HTERT RPE-1 (cell line): ENCODE results near the gene ALK.

Experiments
- in situ Hi-C: fragments of 300-500 bp; cut with MboI; formaldehyde crosslinking; loops from 4 replicates; pipeline ENCODE4 v1.14.3; 2020; ENCODE audit warnings: low sequenced_read_pairs

Gene ALK

GRCh38 chr2:29240601-29241000 lies 680.8 kb downstream of the ALK start:
- in situ Hi-C loops = no loop called here

GRCh38 chr2:29239209-29239960 lies 682.0 kb downstream of the ALK start:
- in situ Hi-C loops = no loop called here

GRCh38 chr2:29238497-29238896 lies 682.9 kb downstream of the ALK start:
- in situ Hi-C loops = no loop called here

- in situ Hi-C loops = no loop called here
Measured at GRCh38 chr2:29236074-29236473, 685.3 kb downstream of the ALK start.

- in situ Hi-C loops = no loop called here
Measured at GRCh38 chr2:29235411-29235810, 686.0 kb downstream of the ALK start.

- in situ Hi-C loops = no loop called here
Measured at GRCh38 chr2:29233428-29233827, 688.0 kb downstream of the ALK start.

GRCh38 chr2:29232041-29232440 lies 689.3 kb downstream of the ALK start:
- in situ Hi-C loops = no loop called here

- in situ Hi-C loops = no loop called here
Measured at GRCh38 chr2:29229640-29230039, 691.7 kb downstream of the ALK start.

GRCh38 chr2:29228947-29229346 lies 692.4 kb downstream of the ALK start:
- in situ Hi-C loops = no loop called here

GRCh38 chr2:29227935-29228675 lies 693.3 kb downstream of the ALK start:
- in situ Hi-C loops = no loop called here

GRCh38 chr2:29226808-29227207 lies 694.6 kb downstream of the ALK start:
- in situ Hi-C loops = no loop called here

GRCh38 chr2:29226375-29226774 lies 695.0 kb downstream of the ALK start:
- in situ Hi-C loops = no loop called here

GRCh38 chr2:29225814-29226213 lies 695.6 kb downstream of the ALK start:
- in situ Hi-C loops = no loop called here

- in situ Hi-C loops = no loop called here
Measured at GRCh38 chr2:29224693-29225551, 696.5 kb downstream of the ALK start.

GRCh38 chr2:29223851-29224692 lies 697.3 kb downstream of the ALK start:
- in situ Hi-C loops = no loop called here

GRCh38 chr2:29223257-29223656 lies 698.1 kb downstream of the ALK start:
- in situ Hi-C loops = no loop called here

GRCh38 chr2:29222381-29223179 lies 698.8 kb downstream of the ALK start:
- in situ Hi-C loops = no loop called here

GRCh38 chr2:29220506-29221270 lies 700.7 kb downstream of the ALK start:
- in situ Hi-C loops = no loop called here

GRCh38 chr2:29219374-29219773 lies 702.0 kb downstream of the ALK start:
- in situ Hi-C loops = no loop called here
